ENCODE data around the gene CACNG4. TPM values are rescaled to one million over a fixed set of nuclear protein-coding genes. Genes with fewer than 3 reads are reported as not detected.

The CACNG4 gene
- total and polyA plus RNA-seq, 2 of the 4 experiments (the other 2 are of a cell fraction) = under 0.01 to 0.53 TPM

DNA sequence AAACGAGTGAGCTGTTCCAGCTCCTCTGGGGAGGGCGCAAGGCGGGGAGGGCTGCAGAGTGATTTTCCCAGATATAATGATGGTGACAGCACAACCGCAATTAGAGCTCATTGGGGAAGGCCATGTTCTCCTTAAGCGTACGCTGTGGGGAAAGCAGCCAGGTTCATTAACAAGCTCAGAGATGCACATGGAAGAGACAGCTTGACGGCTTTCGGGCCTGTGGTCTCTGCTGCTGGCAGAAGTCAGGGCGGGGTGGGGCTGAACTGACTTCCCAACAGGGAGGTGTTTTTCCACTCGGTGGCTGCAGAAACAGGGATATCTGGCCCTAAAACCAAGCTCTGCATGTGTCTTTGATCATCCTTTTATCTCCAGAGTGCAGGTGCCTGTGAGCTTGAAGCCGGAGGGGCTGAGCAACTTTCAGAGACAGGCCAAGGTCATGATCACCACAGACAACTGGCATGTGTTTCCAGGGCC, 55.8 kb downstream of the CACNG4 start:
- DNase-seq = no peak
- ATAC-seq (ENCODE audit: low read depth) = no peak
- ChIA-PET CTCF (interaction anchor here (0.6 kb wide), 1 partner anchor 316 kb away, joined by 3 read pairs; no protein-coding TSS in a partner anchor), POLR2A (ENCODE audit: unreplicated experiment) (no interaction called here)
- H3K36me3 ChIP-seq (ENCODE audit: control insufficient read depth, insufficient read depth, low read length) = no peaks in the 10 kb centered on the region
- no peak overlapping the region for H3K4ac ChIP-seq (ENCODE audit: low read depth, low read length)
- H2BK120ac ChIP-seq (ENCODE audit: low read depth, low read length) = no peak overlapping the region
- H3K4me2 ChIP-seq (ENCODE audit: low read depth, low read length) = no peak overlapping the region
- H3K23ac ChIP-seq (ENCODE audit: low read depth, low read length) = no peak overlapping the region
- 69% methylated on average over 8 of the region's 11 CpGs; no CpG with 5 or more reads in 1 of the 2 experiments for WGBS, 2 experiments (ENCODE audit: extremely low coverage in 2 of 2, insufficient read length in 1 of 2)
- no peak overlapping the region for H3K56ac ChIP-seq (ENCODE audit: extremely low read depth, insufficient read depth, low read length)
- H4K8ac ChIP-seq (ENCODE audit: low read depth in 2 of 2, low read length in 2 of 2) = no peak overlapping the region
- H4K5ac ChIP-seq (ENCODE audit: low read depth, low read length) = no peak overlapping the region
- no peak overlapping the region for H3K4me3 ChIP-seq (ENCODE audit: insufficient read depth, low read depth, low read length)
- no peaks in the 10 kb centered on the region for H3K79me1 ChIP-seq (ENCODE audit: low read depth in 1 of 2, low read length in 2 of 2)
- H2AK5ac ChIP-seq (ENCODE audit: low read depth, low read length) = no peak overlapping the region
- no peak overlapping the region for H3K18ac ChIP-seq (ENCODE audit: low read depth, low read length)
- H3K9me1 ChIP-seq (ENCODE audit: insufficient read depth, low read length) = no peaks in the 10 kb centered on the region
- no peak overlapping the region for H2AK9ac ChIP-seq (replicated peaks; ENCODE audit: low read depth, low read length, poor library complexity)
- H3K27me3 ChIP-seq (ENCODE audit: control insufficient read depth, insufficient read depth, low read length) = peaks cover 31% of the 10 kb centered on the region
- no peak overlapping the region for H4K91ac ChIP-seq (ENCODE audit: insufficient read depth, low read depth, low read length)
- H2BK15ac ChIP-seq (ENCODE audit: low read depth, low read length) = no peak overlapping the region
- H3K27ac ChIP-seq (ENCODE audit: insufficient read depth, low read length) = no peak overlapping the region
- in situ Hi-C loops (cut with MboI; ENCODE audit: low sequenced_read_pairs) (no loop called here), intact Hi-C loops (cut with micrococcal nuclease) (no loop called here), dilution Hi-C loops (cut with HindIII; ENCODE audit: low sequenced_read_pairs, unreplicated experiment) (no loop called here)
- no peak overlapping the region for H2AFZ ChIP-seq (replicated peaks; ENCODE audit: low read length, poor library complexity)
- no peaks in the 10 kb centered on the region for H3K9me3 ChIP-seq (ENCODE audit: control insufficient read depth, insufficient read depth, low read length)
- no peak overlapping the region for H2BK20ac ChIP-seq (ENCODE audit: low read depth, low read length)
- no peaks in the 10 kb centered on the region for H4K20me1 ChIP-seq (ENCODE audit: insufficient read depth, low read length)
- H2BK5ac ChIP-seq (ENCODE audit: low read depth, low read length, poor library complexity, severe bottlenecking) = no peak overlapping the region
- no TSS peak for BruUV-seq (replicated peaks)
- no peak overlapping the region for H3K9ac ChIP-seq (ENCODE audit: low read depth, low read length)
- no peak for TF ChIP-seq CHD1 (IDR thresholded peaks at IDR 0.05; ENCODE audit: low read depth, low read length)
- no peaks in the 10 kb centered on the region for H3K4me1 ChIP-seq (ENCODE audit: control insufficient read depth, insufficient read depth, low read length)
- no peak overlapping the region for H3K14ac ChIP-seq (replicated peaks; ENCODE audit: low read depth, low read length)

Measured in IMR-90 (cell line).